ENCODE data around the gene PRKAB2. TPM values are rescaled to one million over a fixed set of nuclear protein-coding genes. Genes with fewer than 3 reads are reported as not detected.

Gene PRKAB2
- total and polyA plus RNA-seq, 2 of the 4 experiments (the other 2 are of a cell fraction) = 8.4 to 11.0 TPM

DNA sequence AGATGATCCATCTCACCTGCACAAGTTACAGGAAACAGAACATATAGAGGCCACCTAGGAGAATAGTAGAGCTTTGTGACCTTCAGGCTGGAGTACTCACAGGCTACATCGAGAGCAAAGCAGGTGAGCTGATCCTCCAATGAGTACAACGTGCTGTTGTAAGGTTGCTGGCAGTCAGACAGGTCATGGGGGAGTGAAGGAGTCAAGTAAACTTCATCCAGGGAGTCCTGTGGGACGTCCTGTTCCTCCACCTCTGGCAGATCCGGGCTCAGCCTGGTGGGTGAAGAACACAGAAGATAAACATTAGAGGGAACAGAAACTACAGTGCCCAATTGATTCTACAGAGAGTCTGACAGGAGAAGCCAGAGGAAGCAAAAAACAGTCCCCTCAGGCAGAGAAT lies 62.5 kb downstream of the PRKAB2 start:
- H2AFZ ChIP-seq (replicated peaks; ENCODE audit: low read length, poor library complexity) = no peak overlapping the region
- H3K14ac ChIP-seq (replicated peaks; ENCODE audit: low read depth, low read length) = no peak overlapping the region
- no peak overlapping the region for H2AK5ac ChIP-seq (ENCODE audit: low read depth, low read length)
- H3K4me2 ChIP-seq (ENCODE audit: low read depth, low read length) = no peak overlapping the region
- no peak overlapping the region for H3K56ac ChIP-seq (ENCODE audit: extremely low read depth, insufficient read depth, low read length)
- H3K27me3 ChIP-seq (ENCODE audit: control insufficient read depth, insufficient read depth, low read length) = peaks cover 7% of the 10 kb centered on the region
- H2BK120ac ChIP-seq (ENCODE audit: low read depth, low read length) = no peak overlapping the region
- no peaks in the 10 kb centered on the region for H3K9me3 ChIP-seq (ENCODE audit: control insufficient read depth, insufficient read depth, low read length)
- BruUV-seq (replicated peaks) = no TSS peak
- no peak overlapping the region for H2BK5ac ChIP-seq (ENCODE audit: low read depth, low read length, poor library complexity, severe bottlenecking)
- no peak overlapping the region for H3K4ac ChIP-seq (ENCODE audit: low read depth, low read length)
- H3K23ac ChIP-seq (ENCODE audit: low read depth, low read length) = no peak overlapping the region
- no peak for ATAC-seq (ENCODE audit: low read depth)
- ChIA-PET CTCF (no interaction called here), POLR2A (ENCODE audit: unreplicated experiment) (no interaction called here)
- in situ Hi-C loops (cut with MboI; ENCODE audit: low sequenced_read_pairs) = no loop called here
- intact Hi-C loops (cut with micrococcal nuclease) = no loop called here
- H3K9me1 ChIP-seq (ENCODE audit: insufficient read depth, low read length) = no peaks in the 10 kb centered on the region
- H4K5ac ChIP-seq (ENCODE audit: low read depth, low read length) = no peak overlapping the region
- TF ChIP-seq NFE2L2 (IDR thresholded peaks at IDR 0.05; ENCODE audit: low read depth, low read length) (no peak), RCOR1 (IDR thresholded peaks at IDR 0.05; ENCODE audit: insufficient replicate concordance, low read length) (no peak), SMC3 (IDR thresholded peaks at IDR 0.05; ENCODE audit: low read depth, low read length) (no peak), CHD1 (IDR thresholded peaks at IDR 0.05; ENCODE audit: low read depth, low read length) (no peak), MAFK (IDR thresholded peaks at IDR 0.05; ENCODE audit: low read depth, low read length) (no peak), MAZ (IDR thresholded peaks at IDR 0.05; ENCODE audit: borderline replicate concordance, low read depth, low read length) (no peak), RAD21 (IDR thresholded peaks at IDR 0.05; ENCODE audit: low read length) (no peak), CTCF (conservative IDR thresholded peaks at IDR 0.05; ENCODE audit: low read depth, low read length) (no peak), MXI1 (IDR thresholded peaks at IDR 0.05; ENCODE audit: borderline replicate concordance, low read depth, low read length) (no peak), BHLHE40 (IDR thresholded peaks at IDR 0.05; ENCODE audit: low read depth, low read length) (no peak), FOS (IDR thresholded peaks at IDR 0.05; ENCODE audit: low read depth, low read length) (no peak), RFX5 (IDR thresholded peaks at IDR 0.05; ENCODE audit: low read depth, low read length) (no peak), CEBPB (IDR thresholded peaks at IDR 0.05; ENCODE audit: low read depth, low read length) (no peak)
- TF ChIP-seq, protein P1, sequence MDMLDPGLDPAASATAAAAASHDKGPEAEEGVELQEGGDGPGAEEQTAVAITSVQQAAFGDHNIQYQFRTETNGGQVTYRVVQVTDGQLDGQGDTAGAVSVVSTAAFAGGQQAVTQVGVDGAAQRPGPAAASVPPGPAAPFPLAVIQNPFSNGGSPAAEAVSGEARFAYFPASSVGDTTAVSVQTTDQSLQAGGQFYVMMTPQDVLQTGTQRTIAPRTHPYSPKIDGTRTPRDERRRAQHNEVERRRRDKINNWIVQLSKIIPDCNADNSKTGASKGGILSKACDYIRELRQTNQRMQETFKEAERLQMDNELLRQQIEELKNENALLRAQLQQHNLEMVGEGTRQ (IDR thresholded peaks at IDR 0.05; ENCODE audit: low read depth, low read length) = no peak
- no peak overlapping the region for H3K9ac ChIP-seq (ENCODE audit: low read depth, low read length)
- no peak overlapping the region for H2BK15ac ChIP-seq (ENCODE audit: low read depth, low read length)
- no peak overlapping the region for H2AK9ac ChIP-seq (replicated peaks; ENCODE audit: low read depth, low read length, poor library complexity)
- no CpG with 5 or more reads among the region's 4 CpGs for WGBS, 2 experiments (ENCODE audit: extremely low coverage in 2 of 2, insufficient read length in 1 of 2)
- H4K8ac ChIP-seq (ENCODE audit: low read depth in 2 of 2, low read length in 2 of 2) = no peak overlapping the region
- dilution Hi-C loops (cut with HindIII; ENCODE audit: low sequenced_read_pairs, unreplicated experiment) = no loop called here
- H2BK20ac ChIP-seq (ENCODE audit: low read depth, low read length) = no peak overlapping the region
- no peak for DNase-seq
- no peaks in the 10 kb centered on the region for H3K4me1 ChIP-seq (ENCODE audit: control insufficient read depth, insufficient read depth, low read length)
- H3K18ac ChIP-seq (ENCODE audit: low read depth, low read length) = no peak overlapping the region
- no peaks in the 10 kb centered on the region for H3K79me1 ChIP-seq (ENCODE audit: low read depth in 1 of 2, low read length in 2 of 2)
- no peak overlapping the region for H4K91ac ChIP-seq (ENCODE audit: insufficient read depth, low read depth, low read length)
- H3K4me3 ChIP-seq (ENCODE audit: insufficient read depth, low read depth, low read length) = no peak overlapping the region
- H3K36me3 ChIP-seq (ENCODE audit: control insufficient read depth, insufficient read depth, low read length) = no peaks in the 10 kb centered on the region
- H4K20me1 ChIP-seq (ENCODE audit: insufficient read depth, low read length) = no peaks in the 10 kb centered on the region
- H3K27ac ChIP-seq (ENCODE audit: insufficient read depth, low read length) = no peak overlapping the region

Measured in IMR-90 (cell line).